Astrocyte of the cerebellum (primary cell): Measurements from ENCODE around the gene CLASP2.

Experiments
- DNase-seq: peaks from one replicate; pipeline ENCODE4 v3.0.0-alpha.2; 2011; ENCODE audit warnings: low read depth
- H3K4me3 ChIP-seq: 2 replicates; pipeline ENCODE4 v1.5.1; 2011; ENCODE audit warnings: mild to moderate bottlenecking, low read depth, low read length, moderate library complexity
- CTCF ChIP-seq: IDR thresholded peaks from 2 replicates; pipeline ENCODE4 v1.5.1; 2012; ENCODE audit warnings: low read length, low read depth, moderate library complexity, mild to moderate bottlenecking; ENCODE audit errors: missing control alignments
- in situ Hi-C: cut with HindIII; loops from 2 replicates; pipeline ENCODE4 v1.10.0; 2017; ENCODE audit warnings: low sequenced_read_pairs

The CLASP2 gene

DNA sequence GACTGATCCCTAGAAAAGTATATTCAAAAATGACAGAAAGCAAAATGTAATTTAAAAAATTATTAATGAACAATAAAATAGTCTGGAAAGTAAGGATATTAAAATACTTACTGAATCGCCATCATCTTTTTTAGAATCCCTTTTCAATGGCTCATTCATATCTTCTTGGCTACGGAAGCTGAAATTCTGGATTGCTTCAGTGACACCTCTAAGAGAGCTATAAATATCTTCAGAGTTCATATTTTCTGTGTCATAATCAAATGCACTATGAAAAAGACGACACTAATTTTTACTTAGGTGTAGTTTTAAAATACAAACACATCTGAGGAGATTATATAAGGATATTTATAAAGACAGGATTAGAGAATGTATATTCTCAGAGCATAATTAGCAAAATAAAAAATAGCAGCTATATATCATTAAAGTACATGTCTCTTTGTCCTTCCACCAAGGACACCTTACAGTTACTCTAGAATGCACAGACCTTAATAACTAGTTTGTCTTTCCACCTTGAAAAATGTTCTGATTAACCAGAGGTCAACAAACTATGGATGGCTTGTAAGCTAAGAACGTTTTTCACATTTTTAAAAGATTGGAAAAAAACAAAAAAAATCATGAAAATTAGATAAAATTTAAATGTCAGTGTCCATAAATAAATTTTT is 179.2 kb downstream of the CLASP2 start:
- TF ChIP-seq CTCF, result no peak
- in situ Hi-C loops, result no loop called here
- no peak for DNase-seq
- no peak overlapping the region for H3K4me3 ChIP-seq

- no peak overlapping the region for H3K4me3 ChIP-seq
- in situ Hi-C loops, result no loop called here
- no peak for TF ChIP-seq CTCF
- DNase-seq, result no peak
Measured at GRCh38 chr3:33537133-33537532, 180.9 kb downstream of the CLASP2 start.

GRCh38 chr3:33526787-33527186 is 191.3 kb downstream of the CLASP2 start:
- H3K4me3 ChIP-seq, result no peak overlapping the region
- TF ChIP-seq CTCF, result no peak
- no peak for DNase-seq
- in situ Hi-C loops, result no loop called here

GRCh38 chr3:33525232-33525631 is 192.8 kb downstream of the CLASP2 start:
- in situ Hi-C loops, result no loop called here
- no peak for DNase-seq
- TF ChIP-seq CTCF, result no peak

GRCh38 chr3:33523093-33523667 is 194.9 kb downstream of the CLASP2 start:
- in situ Hi-C loops, result no loop called here
- DNase-seq, result no peak
- H3K4me3 ChIP-seq, result no peak overlapping the region
- TF ChIP-seq CTCF, result no peak

More at GRCh38 chr3:33525232-33525631, 192.8 kb downstream of the CLASP2 start:
- H3K4me3 ChIP-seq, result no peak overlapping the region

GRCh38 chr3:33521736-33522135 is 196.3 kb downstream of the CLASP2 start:
- in situ Hi-C loops, result no loop called here
- no peak for TF ChIP-seq CTCF
- H3K4me3 ChIP-seq, result no peak overlapping the region
- DNase-seq, result no peak
